ENCODE measurements around the gene PPM1H.

GRCh38 chr12:62694116-62694515 lies 240.8 kb downstream of the PPM1H start:
- TF ChIP-seq CTCF (conservative IDR thresholded peaks at IDR 0.05) (no peak), ZFX (IDR thresholded peaks at IDR 0.05) (no peak)

Measured in C4-2B (cell line).